GM12875 (cell line): ENCODE data around the gene SMIM41.

ENCODE experiments used
- H3K4me3 ChIP-seq: one replicate; pipeline ENCODE4 v1.5.1; 2011; ENCODE audit warnings: low read depth, low read length, control low read depth
- TF ChIP-seq, protein P1 (sequence below): IDR thresholded peaks from 2 replicates; pipeline ENCODE4 v1.5.1; 2011; ENCODE audit warnings: low read depth, mild to moderate bottlenecking, control low read depth, inconsistent platforms, low read length, moderate library complexity, borderline replicate concordance; ENCODE audit not compliant: insufficient read depth

The SMIM41 gene

GRCh38 chr12:52087961-52088820 lies 8.7 kb downstream of the SMIM41 start:
- TF ChIP-seq, protein P1, sequence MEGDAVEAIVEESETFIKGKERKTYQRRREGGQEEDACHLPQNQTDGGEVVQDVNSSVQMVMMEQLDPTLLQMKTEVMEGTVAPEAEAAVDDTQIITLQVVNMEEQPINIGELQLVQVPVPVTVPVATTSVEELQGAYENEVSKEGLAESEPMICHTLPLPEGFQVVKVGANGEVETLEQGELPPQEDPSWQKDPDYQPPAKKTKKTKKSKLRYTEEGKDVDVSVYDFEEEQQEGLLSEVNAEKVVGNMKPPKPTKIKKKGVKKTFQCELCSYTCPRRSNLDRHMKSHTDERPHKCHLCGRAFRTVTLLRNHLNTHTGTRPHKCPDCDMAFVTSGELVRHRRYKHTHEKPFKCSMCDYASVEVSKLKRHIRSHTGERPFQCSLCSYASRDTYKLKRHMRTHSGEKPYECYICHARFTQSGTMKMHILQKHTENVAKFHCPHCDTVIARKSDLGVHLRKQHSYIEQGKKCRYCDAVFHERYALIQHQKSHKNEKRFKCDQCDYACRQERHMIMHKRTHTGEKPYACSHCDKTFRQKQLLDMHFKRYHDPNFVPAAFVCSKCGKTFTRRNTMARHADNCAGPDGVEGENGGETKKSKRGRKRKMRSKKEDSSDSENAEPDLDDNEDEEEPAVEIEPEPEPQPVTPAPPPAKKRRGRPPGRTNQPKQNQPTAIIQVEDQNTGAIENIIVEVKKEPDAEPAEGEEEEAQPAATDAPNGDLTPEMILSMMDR, result no peak
- no peak overlapping the region for H3K4me3 ChIP-seq

GRCh38 chr12:52089491-52089890 lies 10.0 kb downstream of the SMIM41 start:
- TF ChIP-seq, protein P1, result no peak
- no peak overlapping the region for H3K4me3 ChIP-seq

DNA sequence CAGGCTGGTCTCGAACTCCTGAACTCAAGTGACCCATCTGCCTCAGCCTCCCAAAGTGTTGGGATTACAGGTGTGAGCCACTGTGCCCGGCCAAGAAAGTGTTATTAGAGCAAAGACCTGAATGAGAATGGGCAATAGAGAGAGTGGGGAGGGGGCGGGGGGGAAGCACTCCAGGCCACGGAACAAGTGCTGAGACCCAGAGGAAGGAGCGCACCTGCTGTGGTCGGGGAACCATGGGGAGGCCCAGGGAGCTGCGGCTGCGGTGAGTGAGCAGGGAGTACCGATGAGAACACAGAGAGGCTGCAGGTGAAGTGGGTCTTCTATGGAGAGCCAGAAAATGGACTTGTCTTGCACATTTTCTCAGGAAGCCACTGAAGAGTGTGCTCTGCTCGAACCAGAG lies 10.8 kb downstream of the SMIM41 start:
- TF ChIP-seq, protein P1, result no peak
- no peak overlapping the region for H3K4me3 ChIP-seq

DNA sequence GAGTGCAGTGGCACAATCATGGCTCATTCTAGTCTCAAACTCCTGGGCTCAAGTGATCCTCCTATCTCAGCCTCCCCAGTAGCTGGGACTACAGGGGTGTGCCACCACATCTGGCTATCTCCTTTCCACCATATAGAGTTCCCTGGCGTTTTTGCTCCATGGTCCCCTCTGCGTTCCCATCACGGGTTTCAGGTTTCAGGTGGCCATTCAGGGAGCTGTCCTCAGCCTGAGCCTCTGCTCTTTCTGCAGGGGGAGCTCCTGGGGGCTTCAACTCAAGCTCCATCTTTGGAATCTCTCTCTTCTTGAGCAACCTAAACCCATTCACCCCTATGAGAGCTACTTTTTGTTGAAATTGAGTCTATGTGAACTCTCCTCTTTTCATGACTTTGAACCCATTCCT lies 11.6 kb downstream of the SMIM41 start:
- no peak overlapping the region for H3K4me3 ChIP-seq
- TF ChIP-seq, protein P1, result no peak

GRCh38 chr12:52091869-52092268 lies 12.4 kb downstream of the SMIM41 start:
- H3K4me3 ChIP-seq, result no peak overlapping the region

GRCh38 chr12:52093346-52093745 lies 13.8 kb downstream of the SMIM41 start:
- TF ChIP-seq, protein P1, result no peak
- no peak overlapping the region for H3K4me3 ChIP-seq

More at GRCh38 chr12:52091869-52092268, 12.4 kb downstream of the SMIM41 start:
- TF ChIP-seq, protein P1, result no peak
